IMR-90 (cell line): ENCODE data around the gene ATXN1L. TPM values are rescaled to one million over a fixed set of nuclear protein-coding genes. Genes with fewer than 3 reads are reported as not detected.

Experiments used
- ATAC-seq: fragments of 200-7000 bp; cut with Tn5 transposase; 2 replicates; pipeline ENCODE4 v1.9.1; 2020; ENCODE audit warnings: low read depth, mild to moderate bottlenecking, moderate library complexity
- BruUV-seq: library from RNA; stranded (reverse); fragments of 400-500 nt; replicated peaks from 2 replicates; lab custom pipeline; 2021; lab: Mats Ljungman, UMichigan
- CTCF ChIA-PET: fragments of 300-600 bp; formaldehyde crosslinking; extraction: SDS; loops from one replicate; lab custom pipeline; 2021; ENCODE audit warnings: antibody characterized with exemption; lab: Yijun Ruan, JAX
- POLR2A ChIA-PET: fragments of 300-600 bp; sonication (Branson Sonifier 250); formaldehyde crosslinking; loops from one replicate; lab custom pipeline; 2022; ENCODE audit warnings: antibody characterized with exemption; ENCODE audit not compliant: unreplicated experiment; lab: Charles Lee
- DNase-seq: peaks from one replicate; pipeline ENCODE4 v3.0.0; 2013
- H2AFZ ChIP-seq: replicated peaks from 2 replicates; pipeline ENCODE3; 2013; ENCODE audit warnings: low read length, mild to moderate bottlenecking; ENCODE audit not compliant: poor library complexity
- H2AK5ac ChIP-seq: 2 replicates; pipeline ENCODE4 v1.6.1; 2013; ENCODE audit warnings: low read depth, low read length, inconsistent platforms
- H2AK9ac ChIP-seq: replicated peaks from 2 replicates; pipeline ENCODE3; 2013; ENCODE audit warnings: mild to moderate bottlenecking, low read depth, low read length, moderate library complexity; ENCODE audit not compliant: poor library complexity
- H2BK120ac ChIP-seq: 2 replicates; pipeline ENCODE4 v1.6.1; 2013; ENCODE audit warnings: low read depth, low read length, inconsistent platforms
- H2BK15ac ChIP-seq: 3 replicates; pipeline ENCODE4 v1.6.1; 2013; ENCODE audit warnings: low read depth, low read length, inconsistent platforms
- H2BK20ac ChIP-seq: 2 replicates; pipeline ENCODE4 v1.6.1; 2013; ENCODE audit warnings: low read depth, mild to moderate bottlenecking, inconsistent platforms, low read length, moderate library complexity
- H2BK5ac ChIP-seq: 2 replicates; pipeline ENCODE4 v1.6.1; 2013; ENCODE audit warnings: mild to moderate bottlenecking, low read depth, low read length, inconsistent platforms; ENCODE audit not compliant: poor library complexity, severe bottlenecking
- H3K14ac ChIP-seq: replicated peaks from 2 replicates; pipeline ENCODE4 v1.6.1; 2013; ENCODE audit warnings: low read depth, low read length, inconsistent platforms
- H3K18ac ChIP-seq: 2 replicates; pipeline ENCODE4 v1.6.1; 2013; ENCODE audit warnings: low read depth, low read length, control low read depth
- H3K23ac ChIP-seq: 2 replicates; pipeline ENCODE4 v1.6.1; 2013; ENCODE audit warnings: low read depth, low read length, inconsistent platforms
- H3K27ac ChIP-seq: 2 replicates; pipeline ENCODE4 v1.5.1; 2013; ENCODE audit warnings: mild to moderate bottlenecking, control low read depth, low read length; ENCODE audit not compliant: insufficient read depth
- H3K27me3 ChIP-seq: 2 replicates; pipeline ENCODE4 v1.6.1; 2013; ENCODE audit warnings: low read length; ENCODE audit not compliant: control insufficient read depth, insufficient read depth
- H3K36me3 ChIP-seq: 2 replicates; pipeline ENCODE4 v1.6.1; 2013; ENCODE audit warnings: low read length, mixed read lengths; ENCODE audit not compliant: control insufficient read depth, insufficient read depth
- H3K4ac ChIP-seq: 2 replicates; pipeline ENCODE4 v1.6.1; 2013; ENCODE audit warnings: low read depth, low read length, inconsistent platforms
- H3K4me1 ChIP-seq: 2 replicates; pipeline ENCODE4 v1.6.1; 2013; ENCODE audit warnings: low read length, mixed read lengths; ENCODE audit not compliant: control insufficient read depth, insufficient read depth
- H3K4me2 ChIP-seq: 2 replicates; pipeline ENCODE4 v1.6.1; 2013; ENCODE audit warnings: low read depth, mild to moderate bottlenecking, control low read depth, low read length, moderate library complexity
- H3K4me3 ChIP-seq: 2 replicates; pipeline ENCODE4 v1.5.1; 2013; ENCODE audit warnings: low read depth, mild to moderate bottlenecking, control low read depth, low read length, moderate library complexity; ENCODE audit not compliant: insufficient read depth
- H3K56ac ChIP-seq: 2 replicates; pipeline ENCODE4 v1.6.1; 2013; ENCODE audit warnings: low read length, inconsistent platforms; ENCODE audit not compliant: insufficient read depth; ENCODE audit errors: extremely low read depth
- H3K79me1 ChIP-seq, 2 experiments: 2 replicates each; pipeline ENCODE4 v1.6.1; 2013; ENCODE audit warnings: low read length in 2 of 2, inconsistent platforms in 1 of 2, low read depth in 1 of 2
- H3K9ac ChIP-seq: 2 replicates; pipeline ENCODE4 v1.6.1; 2013; ENCODE audit warnings: low read depth, low read length, control low read depth
- H3K9me1 ChIP-seq: 2 replicates; pipeline ENCODE4 v1.6.1; 2013; ENCODE audit warnings: low read length, inconsistent platforms; ENCODE audit not compliant: insufficient read depth
- H3K9me3 ChIP-seq: 2 replicates; pipeline ENCODE4 v1.6.1; 2013; ENCODE audit warnings: low read length; ENCODE audit not compliant: control insufficient read depth, insufficient read depth
- H4K20me1 ChIP-seq: 2 replicates; pipeline ENCODE4 v1.6.1; 2013; ENCODE audit warnings: low read length, inconsistent platforms; ENCODE audit not compliant: insufficient read depth
- H4K5ac ChIP-seq: 2 replicates; pipeline ENCODE4 v1.6.1; 2013; ENCODE audit warnings: mild to moderate bottlenecking, low read depth, low read length, control low read depth
- H4K8ac ChIP-seq, 2 experiments: 2 replicates each; pipeline ENCODE4 v1.6.1; 2013; ENCODE audit warnings: low read depth in 2 of 2, low read length in 2 of 2, control low read depth in 1 of 2, inconsistent platforms in 1 of 2
- H4K91ac ChIP-seq: 2 replicates; pipeline ENCODE4 v1.6.1; 2013; ENCODE audit warnings: low read depth, low read length, inconsistent platforms; ENCODE audit not compliant: insufficient read depth
- BHLHE40 ChIP-seq: fragments of 150-350 bp; IDR thresholded peaks from 2 replicates; pipeline ENCODE4 v1.6.1; 2016; ENCODE audit warnings: mild to moderate bottlenecking, low read depth, low read length
- CEBPB ChIP-seq: IDR thresholded peaks from 2 replicates; pipeline ENCODE4 v1.6.1; 2012; ENCODE audit warnings: low read depth, low read length, improper control_type of control experiment
- CHD1 ChIP-seq: IDR thresholded peaks from 2 replicates; pipeline ENCODE4 v1.6.1; 2012; ENCODE audit warnings: low read depth, low read length, improper control_type of control experiment
- CTCF ChIP-seq: conservative IDR thresholded peaks from 2 replicates; pipeline ENCODE4 v1.5.1; 2012; ENCODE audit warnings: mild to moderate bottlenecking, low read depth, low read length, improper control_type of control experiment
- ELK1 ChIP-seq: fragments of 150-350 bp; IDR thresholded peaks from 2 replicates; pipeline ENCODE4 v1.6.1; 2016; ENCODE audit warnings: low read depth, mild to moderate bottlenecking, low read length, moderate library complexity, borderline replicate concordance
- FOS ChIP-seq: fragments of 150-350 bp; IDR thresholded peaks from 2 replicates; pipeline ENCODE4 v1.6.1; 2016; ENCODE audit warnings: low read depth, low read length
- MAFK ChIP-seq: IDR thresholded peaks from 2 replicates; pipeline ENCODE4 v1.6.1; 2012; ENCODE audit warnings: low read depth, low read length, improper control_type of control experiment
- MAZ ChIP-seq: IDR thresholded peaks from 2 replicates; pipeline ENCODE4 v1.6.1; 2012; ENCODE audit warnings: low read depth, mild to moderate bottlenecking, low read length, improper control_type of control experiment, moderate library complexity, borderline replicate concordance
- MXI1 ChIP-seq: IDR thresholded peaks from 2 replicates; pipeline ENCODE4 v1.6.1; 2012; ENCODE audit warnings: low read depth, mild to moderate bottlenecking, low read length, moderate library complexity, borderline replicate concordance
- NFE2L2 ChIP-seq: fragments of 150-350 bp; IDR thresholded peaks from 2 replicates; pipeline ENCODE4 v1.6.1; 2016; ENCODE audit warnings: low read depth, mild to moderate bottlenecking, low read length
- POLR2A ChIP-seq: IDR thresholded peaks from 2 replicates; pipeline ENCODE4 v1.6.1; 2012; ENCODE audit warnings: mild to moderate bottlenecking, low read depth, low read length
- RAD21 ChIP-seq: IDR thresholded peaks from 2 replicates; pipeline ENCODE4 v1.6.1; 2012; ENCODE audit warnings: low read length, improper control_type of control experiment
- RFX5 ChIP-seq: IDR thresholded peaks from 2 replicates; pipeline ENCODE4 v1.8.0; 2012; ENCODE audit warnings: low read depth, mild to moderate bottlenecking, low read length, moderate library complexity
- SMC3 ChIP-seq: fragments of 150-350 bp; IDR thresholded peaks from 2 replicates; pipeline ENCODE4 v1.6.1; 2016; ENCODE audit warnings: low read depth, mild to moderate bottlenecking, antibody characterized with exemption, low read length, moderate library complexity
- WGBS, 2 experiments: methylation state at CpG; one replicate each; pipeline versions ENCODE4 v1.1.5 to v1.1.7; 2013; ENCODE audit warnings: missing lambda C conversion rate in 2 of 2; ENCODE audit not compliant: insufficient read length in 1 of 2; ENCODE audit errors: extremely low coverage in 2 of 2; 5-methylcytosine and 5-hydroxymethylcytosine counted together
- dilution Hi-C: fragments of 300-500 bp; cut with HindIII; formaldehyde crosslinking; loops from one replicate; pipeline ENCODE4 v1.14.3; 2018; ENCODE audit warnings: low sequenced_read_pairs; ENCODE audit not compliant: unreplicated experiment
- in situ Hi-C: fragments of 300-500 bp; cut with MboI; formaldehyde crosslinking; loops from 3 replicates; pipeline ENCODE4 v1.14.3; 2019; ENCODE audit warnings: low sequenced_read_pairs, inconsistent platforms, mixed read lengths
- intact Hi-C: fragments of 100-400 bp; cut with micrococcal nuclease; formaldehyde crosslinking; loops from 2 replicates; pipeline ENCODE4 v1.10.0; 2022
- polyA plus RNA-seq, 3 experiments: library from polyadenylated mRNA; depleted of rRNA; stranded (reverse); fragments of >200 nt; gene quantifications; 2 replicates each; pipeline ENCODE4 v1.2.3, GENCODE V29; 2012; ENCODE audit warnings: low replicate concordance in 1 of 3
- total RNA-seq: library from RNA; depleted of rRNA; stranded (reverse); fragments of >200 nt; gene quantifications from 2 replicates; pipeline ENCODE4 v1.2.3, GENCODE V29; 2012

ATXN1L gene
- total and polyA plus RNA-seq, 2 of the 4 experiments (the other 2 are of a cell fraction): 5.2 to 9.2 TPM

- Histone ChIP-seq H3K9me1 (peaks cover 2% of the 10 kb centered on the region; the same call in 1 of the 2 replicates), H3K4me3 (peak overlapping the region; percentile 80), H3K4ac (peak overlapping the region; percentile 93), H2AK5ac (peak overlapping the region; percentile 76; the same call in 1 of the 2 replicates), H3K27me3 (no peaks in the 10 kb centered on the region), H3K23ac (peak overlapping the region; percentile 91), H3K27ac (peak overlapping the region; percentile 97), H3K14ac (peak overlapping the region; percentile 97), H2BK20ac (no peak overlapping the region), H3K9ac (peak overlapping the region; percentile 89), H2BK5ac (peak overlapping the region; percentile 84), H3K9me3 (no peaks in the 10 kb centered on the region), H3K18ac (peak overlapping the region; percentile 77), H3K56ac (peak overlapping the region; percentile 92), H2AFZ (peak overlapping the region; percentile 95), H3K4me1 (peaks cover 2% of the 10 kb centered on the region), H4K5ac (peak overlapping the region; percentile 55), H4K20me1 (peaks cover 36% of the 10 kb centered on the region), H3K36me3 (0 out of 2 replicates have a peak, but pooled peaks cover 1% of the 10 kb centered on the region), H4K8ac (peak overlapping the region; percentile 85 to 88), H2BK120ac (peak overlapping the region; percentile 82), H4K91ac (peak overlapping the region; percentile 90), H3K79me1 (no peaks in the 10 kb centered on the region; a peak in 1 of 4 replicates), H2BK15ac (peak overlapping the region; percentile 50; the same call in 1 of the 3 replicates), H3K4me2 (peak overlapping the region; percentile 84), H2AK9ac (peak overlapping the region; percentile 90)
- CTCF ChIA-PET: interaction anchor here (1.1 kb wide), 1 partner anchor 19 kb away, joined by 3 read pairs; no protein-coding TSS in a partner anchor
- BruUV-seq: no TSS peak
- 0% methylated on average over 8 of the region's 31 CpGs; no CpG with 5 or more reads in 1 of the 2 experiments for WGBS, 2 experiments
- TF ChIP-seq BHLHE40 (no peak), RFX5 (no peak), FOS (no peak), NFE2L2 (no peak), CTCF (0 out of 2 replicates have a peak, but pooled peaks have one; percentile 19), CHD1 (0 out of 2 replicates have a peak, but pooled peaks have one; percentile 33), ELK1 (no peak), POLR2A (no peak), SMC3 (no peak), MAZ (no peak), MXI1 (no peak), CEBPB (peak; percentile 69), MAFK (no peak), RAD21 (0 out of 2 replicates have a peak, but pooled peaks have one; percentile 14)
- DNase-seq (peak; percentile 76), ATAC-seq (peak; percentile 13)
- POLR2A ChIA-PET: interaction anchor here (0.6 to 0.7 kb wide), 3 partner anchors 11 to 99 kb away, joined by 8 to 11 read pairs (median 9); no protein-coding TSS in a partner anchor
- dilution Hi-C loops (no loop called here), in situ Hi-C loops (no loop called here), intact Hi-C loops (no loop called here)
Measured at GRCh38 chr16:71894229-71894920, 48.6 kb downstream of the ATXN1L start.
